H9 (cell line): ENCODE data around the gene SLC4A9. TPM values are rescaled to one million over a fixed set of nuclear protein-coding genes. Genes with fewer than 3 reads are reported as not detected.

Experiments
- DNase-seq: peaks from one replicate; pipeline ENCODE4 v3.0.0-alpha.2; 2017
- H2AFZ ChIP-seq: one replicate; pipeline ENCODE4 v1.6.1; 2013; ENCODE audit warnings: mild to moderate bottlenecking, low read length, control low read depth, moderate library complexity
- H2AK5ac ChIP-seq: 2 replicates; pipeline ENCODE4 v1.6.1; 2013; ENCODE audit warnings: low read length, control low read depth, mixed read lengths; ENCODE audit not compliant: insufficient read length
- H2BK120ac ChIP-seq: one replicate; pipeline ENCODE4 v1.6.1; 2013; ENCODE audit warnings: low read depth, mild to moderate bottlenecking, low read length, control low read depth, inconsistent platforms; ENCODE audit not compliant: poor library complexity, severe bottlenecking
- H2BK12ac ChIP-seq: 2 replicates; pipeline ENCODE4 v1.6.1; 2013; ENCODE audit warnings: low read length, control low read depth, mixed read lengths, low read depth; ENCODE audit not compliant: insufficient read length
- H2BK15ac ChIP-seq: 2 replicates; pipeline ENCODE4 v1.6.1; 2013; ENCODE audit warnings: low read depth, low read length, control low read depth
- H2BK20ac ChIP-seq: one replicate; pipeline ENCODE4 v1.6.1; 2013; ENCODE audit warnings: low read depth, mild to moderate bottlenecking, low read length, control low read depth, inconsistent platforms; ENCODE audit not compliant: poor library complexity, severe bottlenecking
- H2BK5ac ChIP-seq: 2 replicates; pipeline ENCODE4 v1.6.1; 2013; ENCODE audit warnings: low read length, control low read depth, mixed read lengths; ENCODE audit not compliant: insufficient read length
- H3K14ac ChIP-seq: 2 replicates; pipeline ENCODE4 v1.6.1; 2013; ENCODE audit warnings: low read length, control low read depth; ENCODE audit not compliant: insufficient read depth
- H3K18ac ChIP-seq: 2 replicates; pipeline ENCODE4 v1.6.1; 2013; ENCODE audit warnings: low read depth, mild to moderate bottlenecking, mixed read lengths, low read length, control low read depth; ENCODE audit not compliant: insufficient read length
- H3K23ac ChIP-seq: 2 replicates; pipeline ENCODE4 v1.6.1; 2013; ENCODE audit warnings: low read length, control low read depth, mixed read lengths, low read depth; ENCODE audit not compliant: insufficient read length
- H3K23me2 ChIP-seq: 2 replicates; pipeline ENCODE4 v1.6.1; 2013; ENCODE audit warnings: low read depth, mild to moderate bottlenecking, mixed read lengths, low read length, control low read depth; ENCODE audit not compliant: insufficient read length, poor library complexity, severe bottlenecking
- H3K27ac ChIP-seq: 2 replicates; pipeline ENCODE4 v1.5.1; 2013; ENCODE audit warnings: low read length, control low read depth, mixed read lengths, low read depth; ENCODE audit not compliant: insufficient read length
- H3K27me3 ChIP-seq: 2 replicates; pipeline ENCODE4 v1.6.1; 2013; ENCODE audit warnings: low read length, control low read depth, inconsistent platforms; ENCODE audit not compliant: insufficient read depth
- H3K4ac ChIP-seq: 2 replicates; pipeline ENCODE4 v1.6.1; 2013; ENCODE audit warnings: low read depth, mild to moderate bottlenecking, control low read depth, inconsistent platforms, low read length, moderate library complexity
- H3K4me1 ChIP-seq: 2 replicates; pipeline ENCODE4 v1.6.1; 2013; ENCODE audit warnings: low read length, control low read depth, inconsistent platforms; ENCODE audit not compliant: insufficient read depth
- H3K4me2 ChIP-seq: 2 replicates; pipeline ENCODE4 v1.6.1; 2013; ENCODE audit warnings: low read length, control low read depth, mixed read lengths; ENCODE audit not compliant: insufficient read length, insufficient read depth
- H3K56ac ChIP-seq: 2 replicates; pipeline ENCODE4 v1.6.1; 2013; ENCODE audit warnings: low read depth, mild to moderate bottlenecking, mixed read lengths, low read length, control low read depth; ENCODE audit not compliant: insufficient read length
- H3K79me1 ChIP-seq: 2 replicates; pipeline ENCODE4 v1.6.1; 2013; ENCODE audit warnings: low read depth, mild to moderate bottlenecking, moderate library complexity, low read length, control low read depth, inconsistent platforms; ENCODE audit not compliant: insufficient read depth, poor library complexity, severe bottlenecking
- H3K79me2 ChIP-seq: 2 replicates; pipeline ENCODE4 v1.6.1; 2013; ENCODE audit warnings: low read length, control low read depth, inconsistent platforms; ENCODE audit not compliant: insufficient read depth
- H3K9ac ChIP-seq: 2 replicates; pipeline ENCODE4 v1.6.1; 2013; ENCODE audit warnings: low read length, control low read depth, mixed read lengths; ENCODE audit not compliant: insufficient read length; ENCODE audit errors: extremely low read depth
- H3K9me3 ChIP-seq: one replicate; pipeline ENCODE4 v1.6.1; 2013; ENCODE audit warnings: low read depth, low read length, inconsistent platforms; ENCODE audit not compliant: control insufficient read depth
- H3T11ph ChIP-seq: one replicate; pipeline ENCODE4 v1.6.1; 2013; ENCODE audit warnings: mild to moderate bottlenecking, low read length, control low read depth, inconsistent platforms
- H4K20me1 ChIP-seq: one replicate; pipeline ENCODE4 v1.6.1; 2013; ENCODE audit not compliant: control insufficient read depth, insufficient read length, insufficient read depth
- H4K5ac ChIP-seq: 2 replicates; pipeline ENCODE4 v1.6.1; 2013; ENCODE audit warnings: low read depth, mild to moderate bottlenecking, mixed read lengths, low read length, control low read depth; ENCODE audit not compliant: insufficient read length
- H4K8ac ChIP-seq: replicated peaks from 2 replicates; pipeline ENCODE4 v1.6.1; 2013; ENCODE audit warnings: low read length, control low read depth, mixed read lengths, low read depth; ENCODE audit not compliant: insufficient read length
- H4K91ac ChIP-seq: 2 replicates; pipeline ENCODE4 v1.6.1; 2013; ENCODE audit warnings: low read depth, mild to moderate bottlenecking, moderate library complexity, mixed read lengths, low read length, control low read depth; ENCODE audit not compliant: insufficient read length
- H3K27ac Mint-ChIP-seq, 3 experiments: 2 replicates in 2 of 3; 3 replicates in 1 of 3; pipeline ENCODE4 v1.8.0; 2020 to 2021; ENCODE audit warnings: mixed read lengths in 3 of 3, mild to moderate bottlenecking in 1 of 3, moderate library complexity in 1 of 3
- H3K27me3 Mint-ChIP-seq: 2 replicates; pipeline ENCODE4 v1.8.0; 2021; ENCODE audit warnings: low read depth, mild to moderate bottlenecking, moderate library complexity, mixed read lengths
- H3K36me3 Mint-ChIP-seq, 3 experiments: 2 replicates in 2 of 3; 3 replicates in 1 of 3; pipeline ENCODE4 v1.8.0; 2020 to 2021; ENCODE audit warnings: low read depth in 3 of 3, mixed read lengths in 3 of 3; ENCODE audit not compliant: insufficient read depth in 1 of 3
- H3K4me1 Mint-ChIP-seq, 2 experiments: 2 replicates each; pipeline ENCODE4 v1.8.0; 2020; ENCODE audit warnings: mixed read lengths in 2 of 2
- H3K4me3 Mint-ChIP-seq, 2 experiments: 2 replicates in 1 of 2; 3 replicates in 1 of 2; pipeline ENCODE4 v1.8.0; 2020 to 2021; ENCODE audit warnings: mild to moderate bottlenecking in 2 of 2, mixed read lengths in 2 of 2, moderate library complexity in 1 of 2
- H3K9me3 Mint-ChIP-seq, 2 experiments: 2 replicates in 1 of 2; 3 replicates in 1 of 2; pipeline ENCODE4 v1.8.0; 2020; ENCODE audit warnings: mild to moderate bottlenecking in 2 of 2, mixed read lengths in 2 of 2, moderate library complexity in 1 of 2
- CTCF ChIP-seq: fragments of 200-600 bp; sonication (generic); conservative IDR thresholded peaks from 3 replicates; pipeline ENCODE4 v1.8.0; 2021; ENCODE audit warnings: antibody characterized with exemption, mild to moderate bottlenecking
- WGBS: extraction: QIAGEN DNeasy Blood & Tissue Kit; methylation state at CpG from one replicate; pipeline ENCODE4 v1.1.7; 2013; ENCODE audit warnings: missing lambda C conversion rate, low lambda C conversion rate, mixed read lengths; ENCODE audit not compliant: insufficient read length; ENCODE audit errors: extremely low coverage; 5-methylcytosine and 5-hydroxymethylcytosine counted together
- total RNA-seq: library from RNA; stranded (reverse); gene quantifications from 2 replicates; pipeline ENCODE4 v1.2.1, GENCODE V29; 2021

The SLC4A9 gene
- total RNA-seq, 1 experiment from 2014 or later: 0.07 TPM

GRCh38 chr5:140342287-140342686 is 17.7 kb upstream of the SLC4A9 start:
- no peak for DNase-seq
- no peak overlapping the region for H2BK5ac ChIP-seq
- H3K4me1 ChIP-seq: no peaks in the 10 kb centered on the region; the same call in 1 of the 2 replicates
- WGBS: no CpG with 5 or more reads among the region's 6 CpGs
- H2BK20ac ChIP-seq: no peak overlapping the region
- H3K56ac ChIP-seq: no peak overlapping the region
- Mint-ChIP-seq H3K36me3 (peaks cover 0 to 4% (median 0%) of the 10 kb centered on the region in 3 experiments; a peak in 2 of 7 replicates), H3K27ac (no peak overlapping the region), H3K9me3 (no peaks in the 10 kb centered on the region), H3K4me3 (no peak overlapping the region), H3K27me3 (peaks cover 16% of the 10 kb centered on the region), H3K4me1 (peaks cover 16 to 22% of the 10 kb centered on the region in 2 experiments)
- H3K79me2 ChIP-seq: no peaks in the 10 kb centered on the region
- no peak overlapping the region for H3K9ac ChIP-seq
- H2BK120ac ChIP-seq: no peak overlapping the region
- H3K4ac ChIP-seq: no peak overlapping the region
- H3T11ph ChIP-seq: no peak overlapping the region
- H2BK15ac ChIP-seq: no peak overlapping the region
- H2AFZ ChIP-seq: no peak overlapping the region
- H3K18ac ChIP-seq: no peak overlapping the region
- no peak overlapping the region for H2BK12ac ChIP-seq
- H4K91ac ChIP-seq: no peak overlapping the region
- peaks cover 3% of the 10 kb centered on the region; the same call in 1 of the 2 replicates for H3K27me3 ChIP-seq
- no peak overlapping the region for H4K8ac ChIP-seq
- no peaks in the 10 kb centered on the region for H3K9me3 ChIP-seq
- H3K79me1 ChIP-seq: no peaks in the 10 kb centered on the region
- H3K27ac ChIP-seq: no peak overlapping the region
- no peak overlapping the region for H4K5ac ChIP-seq
- no peak overlapping the region for H3K4me2 ChIP-seq
- no peak overlapping the region for H3K14ac ChIP-seq
- peaks cover 11% of the 10 kb centered on the region for H3K23me2 ChIP-seq
- no peak overlapping the region for H2AK5ac ChIP-seq
- TF ChIP-seq CTCF: no peak
- no peaks in the 10 kb centered on the region for H4K20me1 ChIP-seq
- no peak overlapping the region for H3K23ac ChIP-seq
